Left lung (tissue), 10 donors: ENCODE results near the gene IPPK. TPM values are rescaled to one million over a fixed set of nuclear protein-coding genes. Genes with fewer than 3 reads are reported as not detected.

Source experiments
- ATAC-seq: fragments of 200-7000 bp; cut with Tn5 transposase; one replicate; pipeline ENCODE4 v1.9.1; 2020; ENCODE audit warnings: moderate library complexity
- DNase-seq, 4 donors: peaks; one replicate each; pipeline ENCODE4 v3.0.0-alpha.2; 2013 to 2020
- H3K27ac ChIP-seq, 2 donors: fragments of 200-600 bp; sonication (generic) in 1 of 2; one replicate each; pipeline versions ENCODE4 v1.5.0 to v1.8.0; 2020 to 2021
- H3K27me3 ChIP-seq, 2 donors: fragments of 200-600 bp; sonication (generic) in 1 of 2; one replicate each; pipeline versions ENCODE4 v1.5.0 to v1.8.0; 2020 to 2021
- H3K36me3 ChIP-seq, 2 donors: fragments of 200-600 bp; sonication (generic) in 1 of 2; one replicate each; pipeline versions ENCODE4 v1.5.0 to v1.8.0; 2020 to 2021
- H3K4me1 ChIP-seq, 2 donors: fragments of 200-600 bp; one replicate each; pipeline ENCODE4 v1.8.0; 2021
- H3K4me3 ChIP-seq, 2 donors: fragments of 200-600 bp; sonication (generic) in 1 of 2; one replicate each; pipeline versions ENCODE4 v1.5.0 to v1.8.0; 2020 to 2021; ENCODE audit warnings: mild to moderate bottlenecking in 1 of 2
- H3K9me3 ChIP-seq, 2 donors: fragments of 200-600 bp; sonication (generic) in 1 of 2; one replicate each; pipeline versions ENCODE4 v1.5.0 to v1.8.0; 2020 to 2021
- CTCF ChIP-seq, 2 donors: fragments of 200-600 bp; sonication (generic) in 1 of 2; IDR thresholded peaks; one replicate each; pipeline versions ENCODE4 v1.5.0 to v1.8.0; 2021; ENCODE audit warnings: antibody characterized with exemption in 2 of 2
- intact Hi-C, 2 donors: fragments of 100-400 bp; cut with DNase I; formaldehyde crosslinking; loops; one replicate each; pipeline versions ENCODE4 v1.11.2 to v1.14.2; 2022
- polyA plus RNA-seq, 6 donors: library from polyadenylated mRNA; unstranded; fragments of 120-200 nt; gene quantifications; one replicate each; pipeline ENCODE4 v1.2.1, GENCODE V29; 2013; ENCODE audit not compliant: insufficient read length in 6 of 6
- total RNA-seq, 2 donors: library from RNA; stranded (reverse); fragmentation: NEBNext Ultra II Directional; extraction: Animal tissue kit (Norgen Biotek cat#: 25700); gene quantifications; one replicate each; pipeline ENCODE4 v1.2.1, GENCODE V29; 2021
- donor health status: DM: no; HTN: yes; CAD: no.
- donor health status: DM: no; HTN: no; CAD: no.

IPPK gene
- total and polyA plus RNA-seq, 8 donors, result 6.5 to 10.8 (median 8.7) TPM

GRCh38 chr9:92637886-92638620, 31.9 kb downstream of the IPPK start:
- H3K36me3 ChIP-seq, result peaks cover 0 to 100% of the 10 kb centered on the region in 2 donors
- H3K4me1 ChIP-seq, result no peaks in the 10 kb centered on the region
- DNase-seq, result peak in 1 of 4 donors; percentile 61
- no peak overlapping the region for H3K27ac ChIP-seq
- H3K4me3 ChIP-seq, result no peak overlapping the region
- TF ChIP-seq CTCF (IDR thresholded peaks at IDR 0.05), result no peak
- intact Hi-C loops, result no loop called here
- H3K27me3 ChIP-seq, result no peaks in the 10 kb centered on the region
- no peak for ATAC-seq
- no peaks in the 10 kb centered on the region for H3K9me3 ChIP-seq

GRCh38 chr9:92637326-92637725, 32.6 kb downstream of the IPPK start:
- no peaks in the 10 kb centered on the region for H3K4me1 ChIP-seq
- intact Hi-C loops, result no loop called here
- no peak overlapping the region for H3K4me3 ChIP-seq
- H3K27ac ChIP-seq, result no peak overlapping the region
- no peak for TF ChIP-seq CTCF (IDR thresholded peaks at IDR 0.05)
- no peaks in the 10 kb centered on the region for H3K9me3 ChIP-seq
- DNase-seq (peak in 1 of 4 donors; percentile 72), ATAC-seq (no peak)
- peaks cover 0 to 100% of the 10 kb centered on the region in 2 donors for H3K36me3 ChIP-seq
- H3K27me3 ChIP-seq, result no peaks in the 10 kb centered on the region

GRCh38 chr9:92636627-92637026, 33.3 kb downstream of the IPPK start:
- Histone ChIP-seq H3K9me3 (no peaks in the 10 kb centered on the region), H3K27me3 (no peaks in the 10 kb centered on the region), H3K36me3 (peaks cover 0 to 100% of the 10 kb centered on the region in 2 donors), H3K27ac (no peak overlapping the region), H3K4me1 (no peaks in the 10 kb centered on the region), H3K4me3 (no peak overlapping the region)
- ATAC-seq, result no peak
- TF ChIP-seq CTCF (IDR thresholded peaks at IDR 0.05), result no peak
- DNase-seq, result peak in 1 of 4 donors; percentile 16
- intact Hi-C loops, result no loop called here

DNA sequence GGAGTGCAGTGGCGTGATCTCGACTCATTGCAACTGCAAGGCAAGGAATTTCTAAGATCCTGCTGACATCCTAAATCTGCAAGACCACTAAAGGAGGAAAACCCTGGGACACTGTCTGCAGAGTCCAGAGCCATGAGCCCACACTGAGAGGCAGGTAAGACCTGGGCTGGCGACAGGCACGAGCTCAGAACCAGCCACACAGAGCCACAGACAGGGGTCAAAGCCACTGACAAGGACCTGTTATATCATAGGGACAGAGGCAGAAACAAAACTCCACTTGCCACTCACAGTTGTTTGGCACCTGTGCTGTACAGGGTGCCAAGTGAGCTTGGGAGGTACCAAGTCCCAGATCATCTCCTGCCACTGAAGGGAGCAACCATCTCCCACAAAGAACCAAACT, 34.2 kb downstream of the IPPK start:
- no peaks in the 10 kb centered on the region for H3K4me1 ChIP-seq
- peak in 1 of 4 donors; percentile 24 for DNase-seq
- no peaks in the 10 kb centered on the region for H3K9me3 ChIP-seq
- H3K36me3 ChIP-seq, result peaks cover 0 to 100% of the 10 kb centered on the region in 2 donors
- intact Hi-C loops, result no loop called here
- H3K4me3 ChIP-seq, result no peak overlapping the region
- TF ChIP-seq CTCF (IDR thresholded peaks at IDR 0.05), result no peak
- H3K27me3 ChIP-seq, result no peaks in the 10 kb centered on the region
- H3K27ac ChIP-seq, result no peak overlapping the region
- no peak for ATAC-seq

DNA sequence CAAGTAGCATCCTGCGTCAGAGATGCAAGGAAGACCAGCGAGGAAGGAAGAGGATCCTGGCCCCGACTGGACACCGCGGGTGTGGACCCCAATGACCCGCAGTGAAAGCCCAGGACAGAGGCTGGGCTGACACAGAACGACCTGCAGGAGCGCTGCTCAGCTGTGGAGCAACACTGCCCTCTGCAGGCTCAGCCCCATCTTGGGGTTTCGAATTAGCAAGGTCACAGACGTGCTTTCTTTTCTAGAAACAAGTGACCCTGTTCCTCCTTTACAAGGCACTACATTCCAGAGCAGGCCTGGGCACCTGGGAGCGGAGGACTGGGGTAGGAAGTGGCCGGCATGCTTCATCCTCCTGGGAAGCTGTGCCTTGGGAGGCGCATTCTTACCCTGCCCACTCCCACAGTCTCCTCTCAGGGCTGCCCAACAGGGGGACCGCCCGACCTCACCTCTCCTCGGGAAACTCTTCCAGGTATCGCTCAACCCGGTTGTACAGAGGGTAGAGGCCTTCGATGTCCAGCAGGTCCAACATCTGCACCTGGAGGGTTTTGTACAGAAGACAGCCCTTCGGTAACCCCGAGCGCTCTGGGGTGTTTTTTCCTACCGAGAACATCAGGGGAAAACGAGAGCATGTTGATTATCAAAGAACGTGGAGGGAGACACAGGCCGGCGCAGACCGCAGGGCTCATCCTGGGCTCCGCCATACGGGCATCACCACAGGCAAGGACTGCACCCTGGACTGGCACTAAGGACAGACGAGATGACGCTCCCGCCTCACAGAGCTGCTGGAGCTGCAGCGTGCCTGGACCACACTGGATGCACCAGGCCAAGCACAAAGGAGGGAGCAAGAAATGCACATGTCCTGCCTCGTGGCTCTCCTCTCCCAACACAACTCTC, 35.0 kb downstream of the IPPK start:
- H3K4me3 ChIP-seq, result no peak overlapping the region
- H3K27ac ChIP-seq, result no peak overlapping the region
- peak; percentile 95 for ATAC-seq
- intact Hi-C loops, result no loop called here
- peak; percentile 72 to 85 for TF ChIP-seq CTCF (IDR thresholded peaks at IDR 0.05)
- H3K27me3 ChIP-seq, result no peaks in the 10 kb centered on the region
- H3K4me1 ChIP-seq, result no peaks in the 10 kb centered on the region
- no peaks in the 10 kb centered on the region for H3K9me3 ChIP-seq
- peak; percentile 66 to 84 (median 77) for DNase-seq
- peaks cover 0 to 95% of the 10 kb centered on the region in 2 donors for H3K36me3 ChIP-seq
